Thyroid gland (tissue), 4 donors: ENCODE results near the gene TLE4. TPM values are rescaled to one million over a fixed set of nuclear protein-coding genes. Genes with fewer than 3 reads are reported as not detected.

Source experiments
- DNase-seq, 2 donors: peaks; one replicate each; pipeline ENCODE4 v3.0.0-alpha.2; 2019
- H3K27ac ChIP-seq, 3 donors: fragments of 200-600 bp; sonication (generic); 1 replicate in 2 of 3; 2 replicates in 1 of 3; pipeline ENCODE4 v1.5.1; 2016 to 2019; ENCODE audit warnings: mild to moderate bottlenecking in 1 of 3, moderate library complexity in 1 of 3
- H3K27me3 ChIP-seq: fragments of 200-600 bp; sonication (generic); one replicate; pipeline ENCODE4 v1.5.1; 2019
- H3K36me3 ChIP-seq, 2 donors: fragments of 200-600 bp; sonication (generic); one replicate each; pipeline ENCODE4 v1.5.1; 2016 to 2019
- H3K4me1 ChIP-seq, 2 donors: fragments of 200-600 bp; sonication (generic); one replicate each; pipeline ENCODE4 v1.5.1; 2017 to 2019
- H3K4me3 ChIP-seq, 3 donors: fragments of 200-600 bp; sonication (generic); replicated peaks in 1 of 3; 1 replicate in 2 of 3; 2 replicates in 1 of 3; pipeline ENCODE4 v1.5.1; 2016; ENCODE audit warnings: mild to moderate bottlenecking in 1 of 3
- H3K9me3 ChIP-seq: fragments of 200-600 bp; sonication (generic); one replicate; pipeline ENCODE4 v1.5.1; 2017
- POLR2A ChIP-seq, 2 donors: fragments of 450-650 bp; IDR thresholded peaks; one replicate each; pipeline ENCODE4 v1.6.1; 2017; ENCODE audit warnings: antibody characterized with exemption in 2 of 2, mild to moderate bottlenecking in 2 of 2, moderate library complexity in 1 of 2
- WGBS, 2 donors: methylation state at CpG; one replicate each; pipeline ENCODE4 v1.1.5; 2017; 5-methylcytosine and 5-hydroxymethylcytosine counted together
- intact Hi-C: fragments of 100-400 bp; cut with DNase I; formaldehyde crosslinking; loops from one replicate; pipeline ENCODE4 v1.15.1; 2023
- total RNA-seq, 4 donors: library from RNA; depleted of rRNA; stranded (reverse); fragments of >200 nt; gene quantifications; one replicate each; pipeline ENCODE4 v1.2.3, GENCODE V29; 2016
- TF ChIP-seq, protein P1 (sequence below), 6 experiments: fragments of 200-600 bp in 3 of 6; fragments of 450-650 bp in 3 of 6; sonication (generic) in 3 of 6; IDR thresholded peaks; one replicate each; pipeline ENCODE4 v1.5.1; 2016 to 2019; ENCODE audit warnings: antibody characterized with exemption in 6 of 6, mild to moderate bottlenecking in 2 of 6, inconsistent platforms in 1 of 6, moderate library complexity in 1 of 6

The TLE4 gene
- total RNA-seq, 4 donors from 2014 or later: 40.3 to 64.2 (median 52.8) TPM

DNA sequence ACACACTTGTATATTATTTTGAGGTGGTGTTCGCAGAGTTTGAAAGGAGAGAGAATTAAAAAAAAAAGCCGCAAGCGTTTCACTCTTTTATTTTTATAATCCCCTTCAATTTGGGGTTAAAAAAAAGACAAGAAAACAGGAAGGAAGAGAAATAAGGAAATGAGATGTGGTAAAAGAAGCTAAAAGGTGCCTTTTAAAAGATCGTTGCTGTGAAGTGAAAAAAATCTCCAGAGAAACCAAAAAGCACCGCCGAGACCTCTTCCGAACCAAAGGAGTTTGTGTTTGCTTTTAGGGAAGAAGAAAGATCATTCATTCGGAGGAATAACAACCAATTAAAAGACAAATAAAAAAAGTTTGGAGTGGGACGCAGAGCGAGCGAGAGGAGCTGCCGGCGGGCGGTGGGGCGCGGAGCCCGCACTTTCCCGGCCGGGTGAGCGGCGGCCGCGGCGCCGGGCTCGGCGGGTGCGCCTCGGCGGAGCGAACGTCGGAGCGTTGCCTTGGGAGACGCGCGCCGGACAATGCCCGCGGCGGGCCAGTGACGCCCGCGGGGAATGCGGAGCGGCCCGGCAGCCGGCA, 355 bp downstream of the TLE4 start:
- Histone ChIP-seq H3K9me3 (no peaks in the 10 kb centered on the region), H3K27ac (peak overlapping the region; percentile 72 to 86 (median 85)), H3K4me3 (peak overlapping the region in 2 of 3 donors; percentile 74 to 92), H3K27me3 (no peaks in the 10 kb centered on the region), H3K4me1 (peaks cover 10 to 18% of the 10 kb centered on the region in 2 donors), H3K36me3 (no peaks in the 10 kb centered on the region)
- DNase-seq: no peak
- intact Hi-C loops: no loop called here
- 0 to 1% methylated on average over 33 to 34 of the region's 48 CpGs for WGBS, 2 donors
- TF ChIP-seq, protein P1, sequence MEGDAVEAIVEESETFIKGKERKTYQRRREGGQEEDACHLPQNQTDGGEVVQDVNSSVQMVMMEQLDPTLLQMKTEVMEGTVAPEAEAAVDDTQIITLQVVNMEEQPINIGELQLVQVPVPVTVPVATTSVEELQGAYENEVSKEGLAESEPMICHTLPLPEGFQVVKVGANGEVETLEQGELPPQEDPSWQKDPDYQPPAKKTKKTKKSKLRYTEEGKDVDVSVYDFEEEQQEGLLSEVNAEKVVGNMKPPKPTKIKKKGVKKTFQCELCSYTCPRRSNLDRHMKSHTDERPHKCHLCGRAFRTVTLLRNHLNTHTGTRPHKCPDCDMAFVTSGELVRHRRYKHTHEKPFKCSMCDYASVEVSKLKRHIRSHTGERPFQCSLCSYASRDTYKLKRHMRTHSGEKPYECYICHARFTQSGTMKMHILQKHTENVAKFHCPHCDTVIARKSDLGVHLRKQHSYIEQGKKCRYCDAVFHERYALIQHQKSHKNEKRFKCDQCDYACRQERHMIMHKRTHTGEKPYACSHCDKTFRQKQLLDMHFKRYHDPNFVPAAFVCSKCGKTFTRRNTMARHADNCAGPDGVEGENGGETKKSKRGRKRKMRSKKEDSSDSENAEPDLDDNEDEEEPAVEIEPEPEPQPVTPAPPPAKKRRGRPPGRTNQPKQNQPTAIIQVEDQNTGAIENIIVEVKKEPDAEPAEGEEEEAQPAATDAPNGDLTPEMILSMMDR (IDR thresholded peaks at IDR 0.05): no peak
- TF ChIP-seq POLR2A (IDR thresholded peaks at IDR 0.05): no peak

DNA sequence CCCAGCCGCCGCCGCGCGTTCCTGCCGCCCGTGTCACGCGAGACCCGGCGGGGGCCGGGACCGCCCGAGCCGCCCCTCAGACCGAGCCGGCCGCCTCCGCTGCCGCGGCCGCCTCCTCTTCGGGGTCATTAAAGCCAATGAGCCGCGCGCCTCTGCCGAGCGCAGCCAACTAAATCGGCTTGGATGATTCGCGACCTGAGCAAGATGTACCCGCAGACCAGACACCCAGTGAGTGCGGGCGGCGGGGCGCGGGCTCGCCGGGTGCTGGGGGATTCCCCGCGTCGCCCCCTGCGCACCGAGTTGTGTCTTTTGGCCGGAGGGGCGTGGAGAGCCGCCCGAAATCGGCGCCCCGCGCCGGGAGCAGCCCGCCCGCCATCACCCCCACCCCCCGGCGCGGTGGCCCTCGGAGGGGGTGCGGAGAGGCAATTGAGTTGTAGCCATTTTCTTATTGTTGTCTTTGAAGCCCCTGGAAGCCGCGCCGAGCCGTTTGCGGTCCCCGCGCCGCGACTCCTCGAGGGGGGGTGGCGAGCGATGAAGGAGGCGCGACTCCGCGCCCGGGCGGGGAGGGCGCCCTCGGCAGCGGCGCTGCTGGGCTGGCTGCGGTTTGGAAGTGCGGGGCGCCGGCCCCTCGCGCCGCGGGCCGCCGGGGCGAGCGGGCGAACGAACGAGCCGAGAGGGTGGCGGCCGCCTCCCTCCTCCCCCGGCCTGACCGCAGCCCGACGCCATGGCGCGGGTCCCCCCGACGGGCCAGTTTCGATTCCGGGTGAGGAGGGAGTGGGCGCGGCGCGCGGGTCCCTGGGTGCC, 1.0 kb downstream of the TLE4 start:
- peak; percentile 51 for DNase-seq
- Histone ChIP-seq H3K27me3 (no peaks in the 10 kb centered on the region), H3K27ac (peak overlapping the region; percentile 63 to 86 (median 85)), H3K36me3 (no peaks in the 10 kb centered on the region), H3K4me1 (peaks cover 10 to 18% of the 10 kb centered on the region in 2 donors), H3K9me3 (no peaks in the 10 kb centered on the region), H3K4me3 (peak overlapping the region; percentile 74 to 92 (median 79))
- TF ChIP-seq, protein P1 (IDR thresholded peaks at IDR 0.05): peak in 1 of 6 experiments; percentile 9
- peak in 1 of 2 donors; percentile 7 for TF ChIP-seq POLR2A (IDR thresholded peaks at IDR 0.05)
- WGBS, 2 donors: 0% methylated on average over 8 of the region's 115 CpGs; no CpG with 5 or more reads in 1 of the 2 donors
- intact Hi-C loops: no loop called here

DNA sequence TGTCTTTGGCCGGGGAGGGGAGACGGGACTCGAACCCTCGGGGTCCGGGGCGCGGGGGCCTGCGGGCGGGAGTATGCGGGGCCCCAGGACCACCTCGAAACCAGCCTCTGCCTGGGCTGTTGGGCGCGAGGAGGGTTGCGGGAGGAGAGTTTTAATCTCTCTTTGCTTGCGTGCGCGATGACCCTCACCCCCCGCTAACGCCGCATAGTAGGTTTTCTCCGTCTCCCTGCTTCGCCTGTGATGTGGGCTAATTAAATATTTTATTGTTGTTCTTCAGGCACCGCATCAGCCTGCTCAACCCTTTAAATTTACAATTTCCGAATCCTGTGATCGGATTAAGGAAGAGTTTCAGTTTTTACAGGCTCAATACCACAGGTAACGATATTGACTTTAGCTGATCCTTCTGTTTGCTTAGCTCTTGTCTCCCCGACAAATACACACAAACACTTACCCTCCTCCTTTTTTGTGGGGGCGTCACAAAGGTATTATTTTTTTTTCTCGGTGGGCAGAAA, 1.7 kb downstream of the TLE4 start:
- WGBS, 2 donors: 18 to 24% methylated on average over 15 to 26 of the region's 29 CpGs
- no peaks in the 10 kb centered on the region for H3K9me3 ChIP-seq
- no peak for TF ChIP-seq POLR2A (IDR thresholded peaks at IDR 0.05)
- TF ChIP-seq, protein P1 (IDR thresholded peaks at IDR 0.05): no peak
- no peaks in the 10 kb centered on the region for H3K27me3 ChIP-seq
- peaks cover 10 to 18% of the 10 kb centered on the region in 2 donors for H3K4me1 ChIP-seq
- H3K27ac ChIP-seq: peak overlapping the region; percentile 63 to 86 (median 85)
- H3K4me3 ChIP-seq: peak overlapping the region; percentile 74 to 92 (median 79)
- intact Hi-C loops: no loop called here
- no peaks in the 10 kb centered on the region for H3K36me3 ChIP-seq
- no peak for DNase-seq

DNA sequence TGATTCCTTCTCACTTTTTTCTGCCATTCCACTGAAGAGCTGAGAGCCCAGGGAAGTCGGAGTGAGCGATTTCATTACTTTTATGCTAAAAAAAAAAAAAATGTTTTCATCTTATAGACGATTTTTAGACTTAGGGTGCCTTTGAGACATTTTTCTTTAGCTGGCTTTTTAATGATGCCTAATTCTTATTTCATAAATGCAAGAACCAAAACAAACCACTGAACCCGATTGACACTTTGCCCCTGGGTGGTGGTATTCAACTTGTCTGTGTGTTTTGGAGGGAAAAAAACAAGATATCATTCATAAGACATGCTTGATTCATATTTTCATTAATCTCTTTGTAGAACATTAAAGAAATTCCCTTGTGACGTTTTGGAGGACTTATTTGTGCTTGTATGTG, 2.4 kb downstream of the TLE4 start:
- Histone ChIP-seq H3K4me1 (peaks cover 10 to 18% of the 10 kb centered on the region in 2 donors), H3K36me3 (no peaks in the 10 kb centered on the region), H3K27me3 (no peaks in the 10 kb centered on the region), H3K4me3 (no peak overlapping the region), H3K27ac (no peak overlapping the region), H3K9me3 (no peaks in the 10 kb centered on the region)
- WGBS, 2 donors: 78 to 79% methylated on average over 5 of the region's 5 CpGs
- intact Hi-C loops: no loop called here
- DNase-seq: no peak
- TF ChIP-seq, protein P1 (IDR thresholded peaks at IDR 0.05): no peak

DNA sequence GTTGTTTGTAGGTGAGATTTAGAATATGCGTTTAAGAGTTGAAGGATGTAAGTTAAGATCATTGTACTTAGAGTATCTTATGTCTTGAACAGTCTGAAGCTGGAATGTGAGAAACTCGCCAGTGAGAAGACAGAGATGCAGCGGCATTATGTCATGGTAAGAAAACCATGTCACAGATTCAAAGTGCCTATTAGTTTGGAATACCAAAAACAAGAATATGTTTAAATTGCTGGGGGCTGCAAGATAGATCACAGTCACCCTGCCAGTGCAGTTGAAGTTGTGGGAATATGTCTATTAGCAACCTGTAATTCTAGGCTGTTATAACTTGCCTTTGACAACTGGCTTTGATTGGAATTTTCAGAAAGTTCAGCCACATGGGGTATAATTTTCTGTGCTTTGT, 3.0 kb downstream of the TLE4 start:
- H3K27ac ChIP-seq: no peak overlapping the region
- 95 to 96% methylated on average over 3 of the region's 3 CpGs for WGBS, 2 donors

More for the DNA sequence above, 3.0 kb downstream of the TLE4 start:
- no peak for DNase-seq
- Histone ChIP-seq H3K27me3 (no peaks in the 10 kb centered on the region), H3K9me3 (no peaks in the 10 kb centered on the region), H3K36me3 (no peaks in the 10 kb centered on the region), H3K4me3 (no peak overlapping the region), H3K4me1 (peaks cover 10 to 18% of the 10 kb centered on the region in 2 donors)
- no peak for TF ChIP-seq POLR2A (IDR thresholded peaks at IDR 0.05)
- TF ChIP-seq, protein P1 (IDR thresholded peaks at IDR 0.05): no peak
- intact Hi-C loops: no loop called here
